Thymus (tissue), 14 donors: ENCODE results near the gene PHAF1. TPM values are rescaled to one million over a fixed set of nuclear protein-coding genes. Genes with fewer than 3 reads are reported as not detected.

Source experiments
- DNase-seq, 9 donors: peaks; one replicate each; pipeline ENCODE4 v3.0.0-alpha.2; 2013; ENCODE audit warnings: low spot score in 9 of 9, low read depth in 6 of 9, missing footprints in 1 of 9
- H3K27ac ChIP-seq, 2 donors: one replicate each; pipeline ENCODE4 v1.5.1; 2013; ENCODE audit warnings: control low read depth in 1 of 2, low read depth in 1 of 2, low read length in 1 of 2, mild to moderate bottlenecking in 1 of 2, moderate library complexity in 1 of 2
- H3K27me3 ChIP-seq, 2 donors: one replicate each; pipeline ENCODE4 v1.5.1; 2013; ENCODE audit warnings: low read length in 1 of 2; ENCODE audit not compliant: control insufficient read depth in 2 of 2, insufficient read depth in 1 of 2
- H3K36me3 ChIP-seq, 2 donors: one replicate each; pipeline ENCODE4 v1.5.1; 2013; ENCODE audit warnings: low read length in 1 of 2, mild to moderate bottlenecking in 1 of 2, moderate library complexity in 1 of 2; ENCODE audit not compliant: control insufficient read depth in 2 of 2, insufficient read depth in 2 of 2
- H3K4me1 ChIP-seq, 2 donors: one replicate each; pipeline ENCODE4 v1.5.1; 2013; ENCODE audit warnings: low read length in 2 of 2; ENCODE audit not compliant: control insufficient read depth in 2 of 2, insufficient read depth in 2 of 2
- H3K4me3 ChIP-seq, 2 donors: one replicate each; pipeline ENCODE4 v1.5.1; 2013; ENCODE audit warnings: low read length in 2 of 2, control low read depth in 1 of 2, mild to moderate bottlenecking in 1 of 2
- H3K9me3 ChIP-seq, 2 donors: one replicate each; pipeline ENCODE4 v1.5.1; 2013; ENCODE audit warnings: low read length in 1 of 2, mild to moderate bottlenecking in 1 of 2; ENCODE audit not compliant: control insufficient read depth in 2 of 2, insufficient read depth in 1 of 2
- WGBS: extraction: QIAGEN DNeasy Blood & Tissue Kit; methylation state at CpG from one replicate; pipeline ENCODE4 v1.1.7; 2013; 5-methylcytosine and 5-hydroxymethylcytosine counted together
- long read RNA-seq, 10 donors: transcript quantifications; one replicate each; lab custom pipeline, GENCODE V29; 2026
- polyA plus RNA-seq: library from polyadenylated mRNA; stranded (reverse); fragments of 200-250 nt; gene quantifications from one replicate; pipeline ENCODE4 v1.2.3, GENCODE V29; 2013
- total RNA-seq: library from RNA; stranded (reverse); fragments of 120-200 nt; gene quantifications from one replicate; pipeline ENCODE4 v1.2.4, GENCODE V29; 2013
- donor health status: healthy.

Gene PHAF1
- 7.7 TPM for total RNA-seq
- polyA plus RNA-seq, result 12.0 TPM
- long read RNA-seq, donor 1, result 0 reads
- long read RNA-seq, donor 2, result 0 reads
- long read RNA-seq, donor 3, partial matches to known transcripts, result 0 of 4 reads
- long read RNA-seq, donor 3, other reads (novel, unspliced or antisense), result 0 of 4 reads
- long read RNA-seq, donor 4, partial matches to known transcripts, result 8 of 9 reads
- long read RNA-seq, donor 4, other reads (novel, unspliced or antisense), result 0 of 9 reads
- long read RNA-seq, donor 5, partial matches to known transcripts, result 0 of 4 reads
- long read RNA-seq, donor 5, other reads (novel, unspliced or antisense), result 0 of 4 reads
- long read RNA-seq, donor 6, partial matches to known transcripts, result 0 of 1 reads
- long read RNA-seq, donor 6, other reads (novel, unspliced or antisense), result 0 of 1 reads
- long read RNA-seq, donor 7, partial matches to known transcripts, result 0 of 2 reads
- long read RNA-seq, donor 7, other reads (novel, unspliced or antisense), result 0 of 2 reads
- long read RNA-seq, donor 8, partial matches to known transcripts, result 0 of 2 reads
- long read RNA-seq, donor 8, other reads (novel, unspliced or antisense), result 0 of 2 reads
- long read RNA-seq, donor 9, partial matches to known transcripts, result 0 of 1 reads
- long read RNA-seq, donor 9, other reads (novel, unspliced or antisense), result 0 of 1 reads
- long read RNA-seq, donor 10, partial matches to known transcripts, result 0 of 1 reads
- long read RNA-seq, donor 10, other reads (novel, unspliced or antisense), result 0 of 1 reads

GRCh38 chr16:67109407-67110135 is at the start of gene PHAF1:
PHAF1 (plus strand) TSS chr16:67109941; CDS start chr16:67110176, 235 bp downstream.
- Histone ChIP-seq H3K4me1 (peaks cover 9 to 18% of the 10 kb centered on the region in 2 donors), H3K36me3 (peaks cover 0 to 3% of the 10 kb centered on the region in 2 donors), H3K27me3 (no peaks in the 10 kb centered on the region), H3K9me3 (no peaks in the 10 kb centered on the region), H3K4me3 (peak within 1 kb of the TSS; percentile 79 to 91), H3K27ac (peak within 1 kb of the TSS; percentile 71 to 85)
- peak; percentile 83 to 96 (median 92) for DNase-seq
- WGBS, result 5% methylated on average over 63 of the region's 63 CpGs

GRCh38 chr16:67063008-67063407 is 46.7 kb upstream of the PHAF1 start:
- Histone ChIP-seq H3K36me3 (peaks cover 15% of the 10 kb centered on the region in 2 donors), H3K4me1 (no peaks in the 10 kb centered on the region), H3K27ac (no peak overlapping the region), H3K27me3 (no peaks in the 10 kb centered on the region), H3K4me3 (no peak overlapping the region), H3K9me3 (peaks cover 0 to 1% of the 10 kb centered on the region in 2 donors)
- no peak for DNase-seq
- 8% methylated on average over 2 of the region's 2 CpGs for WGBS

GRCh38 chr16:67068212-67068753 is 41.5 kb upstream of the PHAF1 start:
- WGBS, result over 99% methylated on average over 2 of the region's 2 CpGs
- peaks cover 30 to 40% of the 10 kb centered on the region in 2 donors for H3K36me3 ChIP-seq

GRCh38 chr16:67071476-67072048 is 38.2 kb upstream of the PHAF1 start:
- 97% methylated on average over 4 of the region's 4 CpGs for WGBS
- peaks cover 34 to 44% of the 10 kb centered on the region in 2 donors for H3K36me3 ChIP-seq

More at GRCh38 chr16:67068212-67068753, 41.5 kb upstream of the PHAF1 start:
- no peaks in the 10 kb centered on the region for H3K27me3 ChIP-seq
- peaks cover 0 to 1% of the 10 kb centered on the region in 2 donors for H3K9me3 ChIP-seq
- no peak for DNase-seq
- no peaks in the 10 kb centered on the region for H3K4me1 ChIP-seq
- no peak overlapping the region for H3K27ac ChIP-seq
- H3K4me3 ChIP-seq, result no peak overlapping the region

GRCh38 chr16:67075331-67075730 is 34.4 kb upstream of the PHAF1 start:
- Histone ChIP-seq H3K27me3 (no peaks in the 10 kb centered on the region), H3K36me3 (peaks cover 12 to 26% of the 10 kb centered on the region in 2 donors), H3K27ac (no peak overlapping the region), H3K9me3 (no peaks in the 10 kb centered on the region), H3K4me3 (no peak overlapping the region), H3K4me1 (no peaks in the 10 kb centered on the region)
- DNase-seq, result no peak
- WGBS, result over 99% methylated on average over 2 of the region's 2 CpGs

More at GRCh38 chr16:67071476-67072048, 38.2 kb upstream of the PHAF1 start:
- Histone ChIP-seq H3K9me3 (peaks cover 0 to 1% of the 10 kb centered on the region in 2 donors), H3K27ac (no peak overlapping the region), H3K27me3 (no peaks in the 10 kb centered on the region), H3K4me3 (no peak overlapping the region), H3K4me1 (no peaks in the 10 kb centered on the region)
- no peak for DNase-seq

GRCh38 chr16:67077871-67078270 is 31.9 kb upstream of the PHAF1 start:
- Histone ChIP-seq H3K4me3 (no peak overlapping the region), H3K36me3 (peaks cover 7 to 20% of the 10 kb centered on the region in 2 donors), H3K4me1 (no peaks in the 10 kb centered on the region), H3K27me3 (no peaks in the 10 kb centered on the region), H3K9me3 (no peaks in the 10 kb centered on the region), H3K27ac (no peak overlapping the region)
- no peak for DNase-seq
- WGBS, result 94% methylated on average over 4 of the region's 4 CpGs

GRCh38 chr16:67082100-67082499 is 27.6 kb upstream of the PHAF1 start:
- Histone ChIP-seq H3K27me3 (no peaks in the 10 kb centered on the region), H3K27ac (no peak overlapping the region), H3K4me3 (no peak overlapping the region), H3K9me3 (no peaks in the 10 kb centered on the region), H3K4me1 (no peaks in the 10 kb centered on the region), H3K36me3 (peaks cover 6 to 16% of the 10 kb centered on the region in 2 donors)
- 96% methylated on average over 6 of the region's 6 CpGs for WGBS
- DNase-seq, result no peak

GRCh38 chr16:67082891-67083290 is 26.9 kb upstream of the PHAF1 start:
- Histone ChIP-seq H3K4me1 (no peaks in the 10 kb centered on the region), H3K4me3 (no peak overlapping the region), H3K27ac (no peak overlapping the region), H3K36me3 (peaks cover 6 to 14% of the 10 kb centered on the region in 2 donors), H3K9me3 (no peaks in the 10 kb centered on the region), H3K27me3 (no peaks in the 10 kb centered on the region)
- DNase-seq, result no peak
- 97% methylated on average over 1 of the region's 1 CpG for WGBS
